Activated CD8-positive, alpha-beta memory T cell treated with anti-CD3 and anti-CD28 coated beads, Interleukin-2, amount 50 U/mL, for 48 hours (primary cell): ENCODE measurements around the gene CYP11A1.

ENCODE experiments used
- DNase-seq: peaks from one replicate; pipeline ENCODE4 v3.0.0-alpha.2; 2020

Gene CYP11A1

GRCh38 chr15:74340150-74340549 is 27.3 kb downstream of the CYP11A1 start:
- DNase-seq: no peak

GRCh38 chr15:74339371-74339770 is 28.1 kb downstream of the CYP11A1 start:
- DNase-seq: no peak

- DNase-seq: no peak
These were observed 28.8 kb downstream of the CYP11A1 start for GRCh38 chr15:74338676-74339075.

- no peak for DNase-seq
These were observed 29.7 kb downstream of the CYP11A1 start for GRCh38 chr15:74337607-74338211.

- no peak for DNase-seq
These were observed 30.3 kb downstream of the CYP11A1 start for GRCh38 chr15:74337146-74337545.

GRCh38 chr15:74336061-74337005 is 31.1 kb downstream of the CYP11A1 start:
- DNase-seq: no peak

GRCh38 chr15:74335396-74335795 is 32.0 kb downstream of the CYP11A1 start:
- DNase-seq: no peak

GRCh38 chr15:74334127-74334526 is 33.3 kb downstream of the CYP11A1 start:
- DNase-seq: no peak

- DNase-seq: no peak
These were observed 33.8 kb downstream of the CYP11A1 start for GRCh38 chr15:74333662-74334061.

- no peak for DNase-seq
These were observed 34.4 kb downstream of the CYP11A1 start for GRCh38 chr15:74333093-74333492.

GRCh38 chr15:74332611-74333010 is 34.8 kb downstream of the CYP11A1 start:
- no peak for DNase-seq

- no peak for DNase-seq
These were observed 35.4 kb downstream of the CYP11A1 start for GRCh38 chr15:74332011-74332410.

GRCh38 chr15:74330861-74331408 is 36.5 kb downstream of the CYP11A1 start:
- no peak for DNase-seq

- DNase-seq: no peak
These were observed 39.0 kb downstream of the CYP11A1 start for GRCh38 chr15:74328331-74329056.

- no peak for DNase-seq
These were observed 39.7 kb downstream of the CYP11A1 start for GRCh38 chr15:74327756-74328155.

GRCh38 chr15:74326746-74327145 is 40.7 kb downstream of the CYP11A1 start:
- DNase-seq: no peak

GRCh38 chr15:74324714-74325113 is 42.7 kb downstream of the CYP11A1 start:
- no peak for DNase-seq

- DNase-seq: peak; percentile 81
These were observed 44.8 kb downstream of the CYP11A1 start for GRCh38 chr15:74322558-74323180.

- DNase-seq: peak; percentile 73
These were observed 46.8 kb downstream of the CYP11A1 start for GRCh38 chr15:74320352-74321247.

GRCh38 chr15:74319596-74320351 is 47.7 kb downstream of the CYP11A1 start:
- DNase-seq: no peak

GRCh38 chr15:74319138-74319460 is 48.3 kb downstream of the CYP11A1 start:
- DNase-seq: no peak
